B cell (primary cell): Measurements from ENCODE around the gene FSTL5.

Source experiments
- CTCF ChIP-seq: fragments of 200-600 bp; IDR thresholded peaks from one replicate; pipeline ENCODE4 v1.8.0; 2022; ENCODE audit warnings: antibody characterized with exemption, mild to moderate bottlenecking
- EZH2 ChIP-seq: IDR thresholded peaks from 2 replicates; pipeline ENCODE4 v1.6.1; 2012; ENCODE audit warnings: borderline replicate concordance, low read depth, mild to moderate bottlenecking, moderate library complexity, low read length; ENCODE audit not compliant: insufficient read depth, poor library complexity, severe bottlenecking

- TF ChIP-seq CTCF (no peak), EZH2 (no peak)
These were observed 609.3 kb downstream of the FSTL5 start for GRCh38 chr4:161554372-161554990.
